ENCODE measurements around the gene LIN28B.

LIN28B gene

GRCh38 chr6:105095139-105095538 lies 138.2 kb downstream of the LIN28B start:
- H4K20me1 ChIP-seq (ENCODE audit: control insufficient read depth, insufficient read depth, low read depth, low read length), result no peaks in the 10 kb centered on the region

DNA sequence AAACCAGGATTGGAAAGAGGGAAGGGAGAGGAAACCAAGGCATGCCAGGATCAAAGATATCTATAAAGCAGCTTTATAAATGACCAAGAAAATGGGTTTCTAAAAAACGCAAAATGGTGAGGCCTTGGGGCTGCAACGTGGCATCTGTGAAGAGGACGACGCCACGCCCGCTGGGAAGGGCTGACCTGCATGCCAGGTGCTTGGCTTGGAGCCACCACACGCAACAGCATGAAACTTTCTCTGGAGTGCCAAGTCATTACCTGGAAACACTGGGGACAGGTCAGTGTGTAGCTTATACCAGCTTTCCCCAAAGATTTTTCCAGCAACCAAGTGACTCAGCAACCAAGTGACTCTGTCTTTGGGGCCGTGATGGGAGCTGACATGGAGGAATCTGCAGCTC lies 140.4 kb downstream of the LIN28B start:
- Histone ChIP-seq H3K27ac (ENCODE audit: low read depth, low read length) (no peak overlapping the region), H3K79me2 (ENCODE audit: control insufficient read depth, low read length) (no peaks in the 10 kb centered on the region), H4K20me1 (ENCODE audit: control insufficient read depth, insufficient read depth, low read depth, low read length) (no peaks in the 10 kb centered on the region), H3F3A (ENCODE audit: control insufficient read depth, insufficient read depth) (no peaks in the 10 kb centered on the region), H3K36me3 (ENCODE audit: control insufficient read depth, low read length) (no peaks in the 10 kb centered on the region), H3K9me2 (replicated peaks; ENCODE audit: control insufficient read depth, low read length) (no peaks in the 10 kb centered on the region), H3K4me3 (ENCODE audit: low read length) (no peak overlapping the region), H3K27me3 (ENCODE audit: control insufficient read depth, low read length) (no peaks in the 10 kb centered on the region), H3K9me3 (ENCODE audit: control insufficient read depth, insufficient read depth, low read length) (no peaks in the 10 kb centered on the region), H3K4me2 (ENCODE audit: low read length) (no peak overlapping the region), H3K4me1 (ENCODE audit: control insufficient read depth, low read length) (no peaks in the 10 kb centered on the region)
- TF ChIP-seq, protein P1, sequence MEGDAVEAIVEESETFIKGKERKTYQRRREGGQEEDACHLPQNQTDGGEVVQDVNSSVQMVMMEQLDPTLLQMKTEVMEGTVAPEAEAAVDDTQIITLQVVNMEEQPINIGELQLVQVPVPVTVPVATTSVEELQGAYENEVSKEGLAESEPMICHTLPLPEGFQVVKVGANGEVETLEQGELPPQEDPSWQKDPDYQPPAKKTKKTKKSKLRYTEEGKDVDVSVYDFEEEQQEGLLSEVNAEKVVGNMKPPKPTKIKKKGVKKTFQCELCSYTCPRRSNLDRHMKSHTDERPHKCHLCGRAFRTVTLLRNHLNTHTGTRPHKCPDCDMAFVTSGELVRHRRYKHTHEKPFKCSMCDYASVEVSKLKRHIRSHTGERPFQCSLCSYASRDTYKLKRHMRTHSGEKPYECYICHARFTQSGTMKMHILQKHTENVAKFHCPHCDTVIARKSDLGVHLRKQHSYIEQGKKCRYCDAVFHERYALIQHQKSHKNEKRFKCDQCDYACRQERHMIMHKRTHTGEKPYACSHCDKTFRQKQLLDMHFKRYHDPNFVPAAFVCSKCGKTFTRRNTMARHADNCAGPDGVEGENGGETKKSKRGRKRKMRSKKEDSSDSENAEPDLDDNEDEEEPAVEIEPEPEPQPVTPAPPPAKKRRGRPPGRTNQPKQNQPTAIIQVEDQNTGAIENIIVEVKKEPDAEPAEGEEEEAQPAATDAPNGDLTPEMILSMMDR (IDR thresholded peaks at IDR 0.05; ENCODE audit: low read depth, low read length, poor library complexity, severe bottlenecking), result no peak
- TF ChIP-seq EZH2phosphoT487 (IDR thresholded peaks at IDR 0.05; ENCODE audit: borderline replicate concordance, low read length), result no peak

More at GRCh38 chr6:105095139-105095538, 138.2 kb downstream of the LIN28B start:
- H3K27ac ChIP-seq (ENCODE audit: low read depth, low read length), result no peak overlapping the region
- no peak overlapping the region for H3K4me2 ChIP-seq (ENCODE audit: low read length)
- no peaks in the 10 kb centered on the region for H3K27me3 ChIP-seq (ENCODE audit: control insufficient read depth, low read length)
- no peaks in the 10 kb centered on the region for H3K36me3 ChIP-seq (ENCODE audit: control insufficient read depth, low read length)
- no peaks in the 10 kb centered on the region for H3K79me2 ChIP-seq (ENCODE audit: control insufficient read depth, low read length)
- no peaks in the 10 kb centered on the region for H3F3A ChIP-seq (ENCODE audit: control insufficient read depth, insufficient read depth)
- no peak overlapping the region for H3K4me3 ChIP-seq (ENCODE audit: low read length)
- no peaks in the 10 kb centered on the region for H3K9me3 ChIP-seq (ENCODE audit: control insufficient read depth, insufficient read depth, low read length)
- H3K9me2 ChIP-seq (replicated peaks; ENCODE audit: control insufficient read depth, low read length), result no peaks in the 10 kb centered on the region
- TF ChIP-seq EZH2phosphoT487 (IDR thresholded peaks at IDR 0.05; ENCODE audit: borderline replicate concordance, low read length), result no peak
- TF ChIP-seq, protein P1 (IDR thresholded peaks at IDR 0.05; ENCODE audit: low read depth, low read length, poor library complexity, severe bottlenecking), result no peak
- no peaks in the 10 kb centered on the region for H3K4me1 ChIP-seq (ENCODE audit: control insufficient read depth, low read length)

DNA sequence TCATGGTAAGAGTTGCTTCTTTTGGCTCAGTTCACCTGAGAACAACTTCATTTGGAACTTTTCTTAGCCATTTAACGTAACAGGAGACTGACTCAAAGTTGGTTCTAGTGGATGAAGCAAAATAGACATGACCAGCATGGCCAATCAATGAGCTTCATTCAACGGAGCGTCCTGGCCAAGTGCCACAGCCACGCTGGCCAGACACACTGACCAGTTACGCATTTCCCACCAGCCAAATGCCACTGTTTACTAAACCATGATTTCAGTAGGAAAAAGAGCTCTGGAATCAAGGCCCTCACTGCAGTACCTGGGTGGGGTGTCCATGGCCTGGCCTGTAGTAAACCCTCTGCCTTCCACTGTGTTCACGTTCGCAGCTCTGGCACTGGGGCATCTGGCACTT lies 142.5 kb downstream of the LIN28B start:
- H4K20me1 ChIP-seq (ENCODE audit: control insufficient read depth, insufficient read depth, low read depth, low read length), result no peaks in the 10 kb centered on the region
- H3K4me2 ChIP-seq (ENCODE audit: low read length), result no peak overlapping the region
- H3K9me3 ChIP-seq (ENCODE audit: control insufficient read depth, insufficient read depth, low read length), result no peaks in the 10 kb centered on the region
- H3K27ac ChIP-seq (ENCODE audit: low read depth, low read length), result no peak overlapping the region
- no peaks in the 10 kb centered on the region for H3K27me3 ChIP-seq (ENCODE audit: control insufficient read depth, low read length)
- no peak overlapping the region for H3K4me3 ChIP-seq (ENCODE audit: low read length)
- H3K4me1 ChIP-seq (ENCODE audit: control insufficient read depth, low read length), result no peaks in the 10 kb centered on the region
- H3K36me3 ChIP-seq (ENCODE audit: control insufficient read depth, low read length), result no peaks in the 10 kb centered on the region
- H3K9me2 ChIP-seq (replicated peaks; ENCODE audit: control insufficient read depth, low read length), result no peaks in the 10 kb centered on the region
- no peak for TF ChIP-seq EZH2phosphoT487 (IDR thresholded peaks at IDR 0.05; ENCODE audit: borderline replicate concordance, low read length)
- TF ChIP-seq, protein P1 (IDR thresholded peaks at IDR 0.05; ENCODE audit: low read depth, low read length, poor library complexity, severe bottlenecking), result no peak
- no peaks in the 10 kb centered on the region for H3F3A ChIP-seq (ENCODE audit: control insufficient read depth, insufficient read depth)
- H3K79me2 ChIP-seq (ENCODE audit: control insufficient read depth, low read length), result no peaks in the 10 kb centered on the region

GRCh38 chr6:105102186-105102585 lies 145.3 kb downstream of the LIN28B start:
- H3K79me2 ChIP-seq (ENCODE audit: control insufficient read depth, low read length), result no peaks in the 10 kb centered on the region
- H4K20me1 ChIP-seq (ENCODE audit: control insufficient read depth, insufficient read depth, low read depth, low read length), result no peaks in the 10 kb centered on the region
- no peaks in the 10 kb centered on the region for H3K36me3 ChIP-seq (ENCODE audit: control insufficient read depth, low read length)
- TF ChIP-seq EZH2phosphoT487 (IDR thresholded peaks at IDR 0.05; ENCODE audit: borderline replicate concordance, low read length), result no peak
- TF ChIP-seq, protein P1 (IDR thresholded peaks at IDR 0.05; ENCODE audit: low read depth, low read length, poor library complexity, severe bottlenecking), result no peak
- H3K27me3 ChIP-seq (ENCODE audit: control insufficient read depth, low read length), result no peaks in the 10 kb centered on the region
- no peaks in the 10 kb centered on the region for H3K4me1 ChIP-seq (ENCODE audit: control insufficient read depth, low read length)
- no peak overlapping the region for H3K4me3 ChIP-seq (ENCODE audit: low read length)
- H3K4me2 ChIP-seq (ENCODE audit: low read length), result no peak overlapping the region
- no peaks in the 10 kb centered on the region for H3K9me3 ChIP-seq (ENCODE audit: control insufficient read depth, insufficient read depth, low read length)
- H3F3A ChIP-seq (ENCODE audit: control insufficient read depth, insufficient read depth), result no peaks in the 10 kb centered on the region
- H3K9me2 ChIP-seq (replicated peaks; ENCODE audit: control insufficient read depth, low read length), result no peaks in the 10 kb centered on the region
- no peak overlapping the region for H3K27ac ChIP-seq (ENCODE audit: low read depth, low read length)
